GM19324 (cell line): ENCODE data around the gene SAA2.
A peak's percentile ranks its signal among the peaks of the same experiment; 100 is the strongest.
"Not testable (repeated sequence)": the region's sequence is repeated elsewhere in the genome, so short reads cannot be mapped to it uniquely, and the experiment has no call there.

Experiments used
- ATAC-seq: cut with Tn5 transposase; IDR thresholded peaks from one replicate; pipeline ENCODE4 v1.9.1; 2021; ENCODE audit warnings: mild to moderate bottlenecking, moderate library complexity; ENCODE audit not compliant: unreplicated experiment, low FRiP score

The SAA2 gene

GRCh38 chr11:18248561-18248960, at the start of gene SAA2:
Gene SAA2, minus strand, starts transcription at chr11:18248668. Its CDS starts 657 bp downstream, at chr11:18248011.
- ATAC-seq, result no peak

DNA sequence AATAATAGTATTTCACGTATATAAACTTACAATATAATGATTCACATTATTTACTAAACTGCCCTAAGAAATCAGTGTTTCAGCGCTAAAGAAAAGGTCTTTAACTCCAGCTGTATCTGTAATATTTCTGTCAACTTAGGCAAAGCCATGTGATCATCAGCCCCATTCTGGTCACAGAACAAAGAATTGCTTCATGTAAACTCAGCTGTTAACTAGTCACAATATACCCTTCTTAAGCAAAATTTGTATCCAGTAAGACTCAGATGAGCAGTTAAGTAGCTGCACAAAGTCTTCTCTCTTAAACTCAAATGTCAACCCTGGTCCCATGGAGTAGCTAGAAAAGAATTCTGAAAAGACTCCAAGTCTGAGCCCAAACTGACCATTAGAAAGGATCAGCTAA, 46.8 kb upstream of the SAA2 start:
- no peak for ATAC-seq

- peak; percentile 51 for ATAC-seq
Observed at GRCh38 chr11:18294862-18295261, 46.4 kb upstream of the SAA2 start.

- ATAC-seq, result no peak
Observed at GRCh38 chr11:18288911-18289310, 40.4 kb upstream of the SAA2 start.

DNA sequence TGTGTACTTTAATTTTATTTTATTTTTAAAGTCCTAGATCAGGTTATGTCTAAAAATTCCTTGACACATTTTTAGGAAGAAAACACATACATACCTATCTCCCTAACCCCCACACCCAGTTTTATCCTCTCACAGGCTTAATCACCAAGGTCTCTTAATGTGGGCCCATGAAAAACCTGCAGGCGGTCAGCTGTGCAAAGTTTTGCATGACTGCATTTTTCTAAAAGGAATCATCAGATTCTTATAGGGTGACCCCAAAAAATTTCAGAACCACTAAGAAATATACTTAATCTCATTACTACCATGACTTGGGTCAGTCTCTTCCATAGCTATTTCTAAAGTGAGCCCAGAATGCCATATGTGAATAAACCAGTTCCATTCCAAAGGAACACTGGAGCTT, 37.4 kb upstream of the SAA2 start:
- ATAC-seq, result no peak

DNA sequence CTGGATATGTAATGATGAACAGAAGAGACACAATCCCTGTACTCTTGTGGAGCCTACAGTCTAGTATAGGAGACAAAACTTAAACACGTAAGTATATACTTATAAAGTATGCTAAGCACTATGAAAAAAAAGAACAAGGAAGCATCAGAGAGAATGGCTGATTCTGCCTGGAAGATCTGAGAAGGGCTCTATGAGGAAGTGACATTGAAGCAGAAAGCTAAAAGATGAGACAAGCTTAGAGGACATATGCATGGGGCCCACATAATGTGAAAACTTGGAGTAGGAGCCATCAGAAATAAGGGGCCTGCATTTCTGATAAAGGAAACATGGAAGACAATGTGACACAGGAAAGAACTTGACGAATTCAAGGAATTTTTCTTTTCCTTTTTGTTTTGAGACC, 34.2 kb upstream of the SAA2 start:
- ATAC-seq, result no peak

GRCh38 chr11:18280438-18281045, 32.1 kb upstream of the SAA2 start:
- peak; percentile 77 for ATAC-seq

- no peak for ATAC-seq
Observed at GRCh38 chr11:18277565-18278271, 29.2 kb upstream of the SAA2 start.

DNA sequence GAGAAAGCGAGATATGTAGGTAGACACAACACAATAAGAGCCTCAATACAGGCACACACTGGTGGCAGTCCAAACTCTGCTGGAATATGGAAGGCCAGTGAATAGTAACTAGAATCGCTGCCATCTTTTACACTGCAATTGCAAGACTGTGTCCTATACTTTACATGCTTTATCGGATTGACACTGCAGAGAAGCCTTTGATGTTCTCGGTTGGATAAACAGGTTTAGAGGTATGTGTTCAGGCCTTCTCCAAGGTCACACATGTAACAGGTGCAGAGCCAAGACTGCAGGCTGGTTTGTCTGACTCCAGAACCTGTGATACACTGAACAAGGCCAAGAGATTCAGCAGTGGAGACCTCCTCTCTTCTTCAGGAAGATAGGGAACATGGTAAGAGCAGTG, 22.7 kb upstream of the SAA2 start:
- no peak for ATAC-seq

DNA sequence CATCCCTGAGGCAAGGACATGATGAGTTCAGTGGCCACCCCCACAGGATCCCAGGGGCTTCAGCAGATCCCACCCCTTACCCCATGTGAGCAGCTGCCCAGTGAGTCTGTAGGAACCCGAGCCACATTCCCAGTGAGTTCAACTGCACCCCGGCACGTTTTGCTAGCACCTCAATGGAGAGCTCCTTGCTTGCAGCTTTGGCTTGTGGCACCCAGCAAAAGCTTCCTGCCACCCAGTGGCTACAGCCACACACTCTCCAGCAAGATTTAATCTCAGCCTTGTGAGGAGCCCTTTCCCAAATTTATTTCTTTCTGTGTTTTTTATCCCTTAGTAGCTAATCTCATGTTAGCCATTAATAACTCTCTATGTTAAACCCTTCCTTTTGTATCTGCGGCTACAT, 21.6 kb upstream of the SAA2 start:
- ATAC-seq, result no peak

GRCh38 chr11:18269252-18269651, 20.8 kb upstream of the SAA2 start:
- not testable (repeated sequence) for ATAC-seq

DNA sequence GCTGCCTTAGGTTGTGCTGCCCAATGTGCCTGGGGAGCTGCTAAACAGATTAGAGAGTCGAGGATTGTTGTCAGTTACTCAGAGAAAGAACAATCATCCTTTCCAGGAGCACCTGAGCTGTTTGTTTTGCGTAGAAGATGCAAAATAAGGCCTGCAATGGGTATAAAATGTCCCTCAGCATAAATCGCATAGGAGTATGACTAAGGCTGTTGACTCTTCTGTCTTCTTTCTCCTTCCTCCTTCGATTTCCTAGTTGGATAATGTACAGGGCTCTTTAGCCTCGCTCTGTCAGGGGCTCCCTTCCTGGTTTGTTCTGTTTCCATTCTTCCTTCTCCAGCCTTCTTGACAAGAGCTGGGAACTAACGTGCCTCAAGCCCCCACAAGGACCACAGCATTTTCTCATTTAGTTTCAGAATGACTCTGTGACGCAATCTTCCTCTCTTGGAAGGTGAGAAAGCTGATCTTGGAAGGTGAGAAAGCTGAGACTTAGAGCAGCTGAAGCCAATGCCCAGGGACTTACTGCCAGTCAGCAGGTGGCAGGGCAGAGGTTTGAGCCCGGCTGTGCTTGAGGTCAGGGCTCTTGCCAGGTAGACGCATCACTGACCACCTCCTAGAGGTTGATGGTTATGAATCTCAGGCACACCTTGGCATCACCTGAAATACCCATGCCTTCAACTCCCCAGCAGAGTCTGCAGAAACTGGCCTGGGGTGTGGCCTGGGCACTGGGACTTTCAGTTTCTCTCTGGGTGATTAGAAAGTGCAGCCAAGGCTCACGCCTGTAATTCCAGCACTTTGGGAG, 19.1 kb upstream of the SAA2 start:
- ATAC-seq, result not testable (repeated sequence)

DNA sequence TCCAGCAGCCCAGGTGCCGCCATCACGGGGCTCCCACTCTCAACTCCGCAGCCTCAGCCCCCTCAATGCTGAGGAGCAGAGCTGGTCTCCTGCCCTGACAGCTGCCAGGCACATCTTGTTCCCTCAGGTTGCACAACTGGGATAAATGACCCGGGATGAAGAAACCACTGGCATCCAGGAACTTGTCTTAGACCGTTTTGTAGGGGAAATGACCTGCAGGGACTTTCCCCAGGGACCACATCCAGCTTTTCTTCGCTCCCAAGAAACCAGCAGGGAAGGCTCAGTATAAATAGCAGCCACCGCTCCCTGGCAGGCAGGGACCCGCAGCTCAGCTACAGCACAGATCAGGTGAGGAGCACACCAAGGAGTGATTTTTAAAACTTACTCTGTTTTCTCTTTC, 17.5 kb upstream of the SAA2 start, which contains the start of gene SAA1:
Gene SAA1 (plus strand): TSS at position 316 of the 400 bp plus-strand sequence. CDS start 624 bp downstream, outside the sequence.
- ATAC-seq, result no peak

DNA sequence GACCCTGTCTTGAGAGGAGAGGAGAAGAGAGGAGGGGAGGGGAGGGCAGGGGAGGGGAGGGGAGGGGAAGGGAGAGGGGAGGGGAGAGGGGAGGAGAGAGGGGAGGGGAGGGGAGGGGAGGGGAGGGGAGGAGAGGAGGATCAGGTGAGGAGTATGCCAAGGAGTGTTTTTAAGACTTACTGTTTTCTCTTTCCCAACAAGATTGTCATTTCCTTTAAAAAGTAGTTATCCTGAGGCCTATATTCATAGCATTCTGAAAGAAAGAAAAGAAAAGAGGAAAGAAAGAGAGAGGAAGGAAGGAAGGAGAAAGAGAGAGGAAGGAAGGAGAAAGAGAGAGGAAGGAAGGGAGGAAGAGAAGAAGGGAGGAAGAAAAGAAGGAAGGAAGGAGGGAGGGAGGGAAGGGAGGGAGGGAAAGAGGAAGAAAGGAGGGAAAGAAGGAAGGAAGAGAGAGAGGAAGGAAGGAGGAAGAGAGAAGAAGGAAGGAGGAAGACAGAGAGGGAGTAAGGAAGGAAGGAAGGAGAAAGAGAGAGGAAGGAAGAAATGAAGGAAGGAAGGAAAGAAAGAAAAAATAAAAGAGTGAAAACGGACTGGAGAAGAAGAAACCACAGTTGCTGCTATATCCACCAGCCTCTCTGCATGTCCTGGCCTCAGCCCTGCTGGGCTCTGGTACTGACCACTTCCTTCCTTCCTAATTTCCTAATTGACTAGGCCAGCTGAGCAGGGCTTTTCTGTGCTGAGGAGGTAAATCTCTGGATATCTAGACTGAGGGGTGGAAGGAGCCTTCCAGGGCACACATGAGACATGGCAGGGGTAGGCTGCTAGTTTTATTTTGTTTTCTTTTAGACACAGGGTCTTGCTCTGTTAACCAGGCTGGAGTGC, 16.4 kb upstream of the SAA2 start:
- ATAC-seq, result no peak

- ATAC-seq, result no peak
Observed at GRCh38 chr11:18264035-18264434, 15.6 kb upstream of the SAA2 start.

GRCh38 chr11:18262681-18263350, 14.3 kb upstream of the SAA2 start:
- not testable (repeated sequence) for ATAC-seq

DNA sequence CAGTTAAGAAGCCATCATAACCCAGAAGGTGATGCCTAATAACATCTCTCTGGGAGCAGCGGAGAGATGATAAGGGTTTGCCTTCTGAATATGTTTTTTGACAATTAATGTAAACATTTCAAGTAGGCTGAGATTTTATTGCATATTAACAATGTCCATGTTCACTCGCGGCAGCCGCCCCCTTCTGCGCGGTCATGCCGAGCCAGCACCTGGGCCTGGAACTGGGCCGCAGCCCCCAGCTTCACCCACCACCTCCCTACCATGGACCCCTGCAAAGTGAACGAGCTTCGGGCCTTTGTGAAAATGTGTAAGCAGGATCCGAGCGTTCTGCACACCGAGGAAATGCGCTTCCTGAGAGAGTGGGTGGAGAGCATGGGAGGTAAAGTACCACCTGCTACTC, 13.3 kb upstream of the SAA2 start:
- no peak for ATAC-seq

- no peak for ATAC-seq
Observed at GRCh38 chr11:18259259-18259658, 10.8 kb upstream of the SAA2 start.

DNA sequence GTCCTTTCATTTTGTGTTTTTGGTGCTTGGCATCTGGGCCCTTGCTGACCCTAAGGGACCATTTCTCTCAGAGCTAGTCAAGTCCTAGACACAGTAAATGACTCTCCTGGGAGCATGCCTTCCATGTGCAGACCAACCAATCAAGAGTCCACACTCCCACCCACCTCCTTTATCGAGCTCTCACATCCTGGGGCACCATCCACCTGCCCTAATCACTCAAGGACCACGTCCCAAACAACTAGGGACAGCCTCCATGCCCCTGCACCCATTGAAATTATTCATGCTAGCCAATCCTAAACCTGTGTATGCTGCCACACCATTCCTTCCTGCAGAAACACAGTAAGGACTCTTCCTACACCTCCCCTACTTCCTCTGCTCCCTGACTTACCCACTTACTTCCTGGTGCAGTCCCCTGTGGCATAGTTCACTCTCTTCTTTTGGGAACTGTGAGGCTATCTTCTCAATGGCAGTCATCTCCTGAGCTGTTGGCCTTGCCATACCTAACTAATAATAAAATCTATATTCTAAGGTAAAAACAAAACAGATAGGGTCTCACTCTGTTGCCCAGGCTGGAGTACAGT, 6.4 kb upstream of the SAA2 start:
- no peak for ATAC-seq
